ENCODE results near the gene HOXD9.

The HOXD9 gene

GRCh38 chr2:176147800-176148496 is 25.4 kb downstream of the HOXD9 start:
- Histone ChIP-seq H3F3A (ENCODE audit: low read depth) (no peaks in the 10 kb centered on the region), H2AFZ (ENCODE audit: low read length) (no peak overlapping the region), H4K20me1 (ENCODE audit: insufficient read depth, low read length, poor library complexity, severe bottlenecking) (no peaks in the 10 kb centered on the region), H3K79me2 (ENCODE audit: insufficient read depth, low read length) (no peaks in the 10 kb centered on the region), H3K9me3 (ENCODE audit: insufficient read depth, low read depth, low read length) (no peaks in the 10 kb centered on the region), H3K36me3 (ENCODE audit: insufficient read depth, low read length) (no peaks in the 10 kb centered on the region), H3K4me3 (ENCODE audit: low read length, poor library complexity, severe bottlenecking) (no peak overlapping the region), H3K9ac (ENCODE audit: low read depth, low read length, poor library complexity, severe bottlenecking) (no peak overlapping the region), H3K4me2 (ENCODE audit: low read depth, low read length, poor library complexity, severe bottlenecking) (no peak overlapping the region), H3K9me2 (replicated peaks; ENCODE audit: low read depth, low read length) (no peaks in the 10 kb centered on the region), H3K27me3 (ENCODE audit: insufficient read depth, low read length, poor library complexity, severe bottlenecking) (no peaks in the 10 kb centered on the region), H3K4me1 (ENCODE audit: insufficient read depth, low read length, poor library complexity, severe bottlenecking) (no peaks in the 10 kb centered on the region)
- no peak for TF ChIP-seq EZH2phosphoT487 (IDR thresholded peaks at IDR 0.05; ENCODE audit: borderline replicate concordance)
- no peak for TF ChIP-seq CTCF (conservative IDR thresholded peaks at IDR 0.05; ENCODE audit: low read length)

- TF ChIP-seq EZH2phosphoT487 (IDR thresholded peaks at IDR 0.05; ENCODE audit: borderline replicate concordance), result no peak
- Histone ChIP-seq H3K9ac (ENCODE audit: low read depth, low read length, poor library complexity, severe bottlenecking) (no peak overlapping the region), H4K20me1 (ENCODE audit: insufficient read depth, low read length, poor library complexity, severe bottlenecking) (no peaks in the 10 kb centered on the region), H3K27me3 (ENCODE audit: insufficient read depth, low read length, poor library complexity, severe bottlenecking) (no peaks in the 10 kb centered on the region), H3K4me1 (ENCODE audit: insufficient read depth, low read length, poor library complexity, severe bottlenecking) (no peaks in the 10 kb centered on the region), H3K4me3 (ENCODE audit: low read length, poor library complexity, severe bottlenecking) (no peak overlapping the region), H3K4me2 (ENCODE audit: low read depth, low read length, poor library complexity, severe bottlenecking) (no peak overlapping the region), H3K36me3 (ENCODE audit: insufficient read depth, low read length) (no peaks in the 10 kb centered on the region), H3K9me3 (ENCODE audit: insufficient read depth, low read depth, low read length) (no peaks in the 10 kb centered on the region), H3K79me2 (ENCODE audit: insufficient read depth, low read length) (no peaks in the 10 kb centered on the region), H3K9me2 (replicated peaks; ENCODE audit: low read depth, low read length) (no peaks in the 10 kb centered on the region), H2AFZ (ENCODE audit: low read length) (no peak overlapping the region), H3F3A (ENCODE audit: low read depth) (no peaks in the 10 kb centered on the region)
Observed at GRCh38 chr2:176148751-176149421, 26.4 kb downstream of the HOXD9 start.

GRCh38 chr2:176149481-176149938 is 27.0 kb downstream of the HOXD9 start:
- Histone ChIP-seq H3K27me3 (ENCODE audit: insufficient read depth, low read length, poor library complexity, severe bottlenecking) (no peaks in the 10 kb centered on the region), H3K9ac (ENCODE audit: low read depth, low read length, poor library complexity, severe bottlenecking) (no peak overlapping the region), H3K4me1 (ENCODE audit: insufficient read depth, low read length, poor library complexity, severe bottlenecking) (no peaks in the 10 kb centered on the region), H2AFZ (ENCODE audit: low read length) (no peak overlapping the region), H4K20me1 (ENCODE audit: insufficient read depth, low read length, poor library complexity, severe bottlenecking) (no peaks in the 10 kb centered on the region), H3K9me3 (ENCODE audit: insufficient read depth, low read depth, low read length) (no peaks in the 10 kb centered on the region), H3K4me3 (ENCODE audit: low read length, poor library complexity, severe bottlenecking) (no peak overlapping the region), H3K79me2 (ENCODE audit: insufficient read depth, low read length) (no peaks in the 10 kb centered on the region), H3K36me3 (ENCODE audit: insufficient read depth, low read length) (no peaks in the 10 kb centered on the region), H3K4me2 (ENCODE audit: low read depth, low read length, poor library complexity, severe bottlenecking) (no peak overlapping the region), H3K9me2 (replicated peaks; ENCODE audit: low read depth, low read length) (no peaks in the 10 kb centered on the region), H3F3A (ENCODE audit: low read depth) (no peaks in the 10 kb centered on the region)
- TF ChIP-seq EZH2phosphoT487 (IDR thresholded peaks at IDR 0.05; ENCODE audit: borderline replicate concordance) (no peak), CTCF (conservative IDR thresholded peaks at IDR 0.05; ENCODE audit: low read length) (no peak)

All from Loucy (cell line).